OCI-LY7 (cell line): ENCODE data around the gene CENPVL2.
"Not testable (repeated sequence)": the region's sequence is repeated elsewhere in the genome, so short reads cannot be mapped to it uniquely, and the experiment has no call there.

ENCODE experiments used
- EZH2phosphoT487 ChIP-seq: fragments of 200-600 bp; sonication (generic); IDR thresholded peaks from 2 replicates; pipeline ENCODE4 v1.6.1; 2018; ENCODE audit warnings: low read depth, borderline replicate concordance, mild to moderate bottlenecking, mixed run types, antibody characterized with exemption, low read length, moderate library complexity, mixed read lengths
- TF ChIP-seq, protein P1 (sequence below): fragments of 200-600 bp; sonication (generic); conservative IDR thresholded peaks from 2 replicates; pipeline ENCODE4 v1.5.1; 2014; ENCODE audit warnings: mild to moderate bottlenecking, antibody characterized with exemption, low read length, moderate library complexity, mixed read lengths

DNA sequence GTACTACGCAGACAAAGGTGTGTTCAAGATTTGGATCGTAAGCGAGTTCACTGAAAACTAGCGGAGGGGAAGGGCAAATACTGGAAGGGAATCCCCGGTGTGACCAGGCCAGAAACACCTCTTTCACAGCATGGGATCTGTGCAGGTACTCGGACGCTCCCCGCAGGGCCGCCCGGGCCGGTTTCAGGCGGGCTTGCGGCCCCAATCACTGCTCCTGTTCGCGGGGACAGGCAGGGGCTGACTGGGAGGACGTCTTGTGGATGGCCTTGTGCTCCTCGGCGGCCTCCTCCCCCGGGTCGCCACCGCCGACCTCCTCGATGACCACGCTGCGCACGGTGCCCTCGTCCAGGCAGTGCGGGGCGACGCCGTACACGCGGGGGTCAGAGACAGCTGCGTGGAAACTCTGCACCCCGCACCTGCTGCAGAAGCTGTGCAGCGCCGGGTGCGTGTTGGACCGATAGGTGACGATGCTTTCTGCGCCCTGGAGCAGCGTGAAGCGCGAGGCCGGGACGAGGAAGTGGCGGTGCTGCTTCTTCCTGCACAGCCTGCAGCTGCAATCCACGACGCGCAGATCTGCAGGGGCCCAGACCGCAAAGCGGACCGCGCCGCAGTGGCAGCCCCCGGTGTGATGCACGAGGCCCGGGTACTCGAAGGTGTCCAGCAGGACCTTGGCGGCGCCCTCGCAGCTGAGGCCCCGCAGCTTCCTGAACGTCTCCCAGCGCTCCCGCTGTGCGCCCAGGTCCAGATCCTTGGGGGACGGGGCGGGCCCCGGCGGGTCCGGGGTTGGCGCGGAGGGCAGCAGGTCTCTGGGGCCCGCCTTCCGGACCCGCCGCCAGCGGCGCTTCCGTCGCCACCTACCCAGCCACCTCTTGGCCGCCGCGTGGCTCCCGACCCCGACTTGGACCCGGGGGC is 567 bp downstream of the CENPVL2 start:
- TF ChIP-seq, protein P1, sequence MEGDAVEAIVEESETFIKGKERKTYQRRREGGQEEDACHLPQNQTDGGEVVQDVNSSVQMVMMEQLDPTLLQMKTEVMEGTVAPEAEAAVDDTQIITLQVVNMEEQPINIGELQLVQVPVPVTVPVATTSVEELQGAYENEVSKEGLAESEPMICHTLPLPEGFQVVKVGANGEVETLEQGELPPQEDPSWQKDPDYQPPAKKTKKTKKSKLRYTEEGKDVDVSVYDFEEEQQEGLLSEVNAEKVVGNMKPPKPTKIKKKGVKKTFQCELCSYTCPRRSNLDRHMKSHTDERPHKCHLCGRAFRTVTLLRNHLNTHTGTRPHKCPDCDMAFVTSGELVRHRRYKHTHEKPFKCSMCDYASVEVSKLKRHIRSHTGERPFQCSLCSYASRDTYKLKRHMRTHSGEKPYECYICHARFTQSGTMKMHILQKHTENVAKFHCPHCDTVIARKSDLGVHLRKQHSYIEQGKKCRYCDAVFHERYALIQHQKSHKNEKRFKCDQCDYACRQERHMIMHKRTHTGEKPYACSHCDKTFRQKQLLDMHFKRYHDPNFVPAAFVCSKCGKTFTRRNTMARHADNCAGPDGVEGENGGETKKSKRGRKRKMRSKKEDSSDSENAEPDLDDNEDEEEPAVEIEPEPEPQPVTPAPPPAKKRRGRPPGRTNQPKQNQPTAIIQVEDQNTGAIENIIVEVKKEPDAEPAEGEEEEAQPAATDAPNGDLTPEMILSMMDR: not testable (repeated sequence)
- not testable (repeated sequence) for TF ChIP-seq EZH2phosphoT487
